Epithelial cell of esophagus (primary cell): ENCODE data around the gene TENT5C.

ENCODE experiments used
- DNase-seq: peaks from one replicate; pipeline ENCODE4 v3.0.0; 2010; ENCODE audit warnings: low read depth
- H3K4me3 ChIP-seq: 2 replicates; pipeline ENCODE4 v1.5.1; 2011; ENCODE audit warnings: mild to moderate bottlenecking, low read length, control low read depth
- CTCF ChIP-seq: IDR thresholded peaks from 2 replicates; pipeline ENCODE4 v1.5.1; 2011; ENCODE audit warnings: low read depth, mild to moderate bottlenecking, low read length, control low read depth, inconsistent platforms; ENCODE audit not compliant: insufficient read depth; ENCODE audit errors: missing control alignments

Gene TENT5C

GRCh38 chr1:117646007-117646811 is 40.4 kb downstream of the TENT5C start:
- no peak overlapping the region for H3K4me3 ChIP-seq
- TF ChIP-seq CTCF, result no peak
- no peak for DNase-seq

GRCh38 chr1:117646956-117647355 is 41.1 kb downstream of the TENT5C start:
- DNase-seq, result no peak
- no peak for TF ChIP-seq CTCF
- no peak overlapping the region for H3K4me3 ChIP-seq

GRCh38 chr1:117648015-117648414 is 42.2 kb downstream of the TENT5C start:
- no peak for DNase-seq
- TF ChIP-seq CTCF, result no peak

GRCh38 chr1:117650840-117651568 is 45.2 kb downstream of the TENT5C start:
- no peak for DNase-seq
- TF ChIP-seq CTCF, result no peak
- H3K4me3 ChIP-seq, result no peak overlapping the region

More at GRCh38 chr1:117648015-117648414, 42.2 kb downstream of the TENT5C start:
- H3K4me3 ChIP-seq, result no peak overlapping the region

- TF ChIP-seq CTCF, result no peak
- no peak overlapping the region for H3K4me3 ChIP-seq
- no peak for DNase-seq
These were observed 45.8 kb downstream of the TENT5C start for GRCh38 chr1:117651616-117652015.

- no peak for DNase-seq
- no peak for TF ChIP-seq CTCF
- no peak overlapping the region for H3K4me3 ChIP-seq
These were observed 46.6 kb downstream of the TENT5C start for GRCh38 chr1:117652421-117652820.
